ENCODE results near the gene CLRN3. TPM values are rescaled to one million over a fixed set of nuclear protein-coding genes. Genes with fewer than 3 reads are reported as not detected.

The CLRN3 gene
- total and polyA plus RNA-seq, 2 donors (not counting 1 experiment from before 2014, with no cell fraction given): not detected

DNA sequence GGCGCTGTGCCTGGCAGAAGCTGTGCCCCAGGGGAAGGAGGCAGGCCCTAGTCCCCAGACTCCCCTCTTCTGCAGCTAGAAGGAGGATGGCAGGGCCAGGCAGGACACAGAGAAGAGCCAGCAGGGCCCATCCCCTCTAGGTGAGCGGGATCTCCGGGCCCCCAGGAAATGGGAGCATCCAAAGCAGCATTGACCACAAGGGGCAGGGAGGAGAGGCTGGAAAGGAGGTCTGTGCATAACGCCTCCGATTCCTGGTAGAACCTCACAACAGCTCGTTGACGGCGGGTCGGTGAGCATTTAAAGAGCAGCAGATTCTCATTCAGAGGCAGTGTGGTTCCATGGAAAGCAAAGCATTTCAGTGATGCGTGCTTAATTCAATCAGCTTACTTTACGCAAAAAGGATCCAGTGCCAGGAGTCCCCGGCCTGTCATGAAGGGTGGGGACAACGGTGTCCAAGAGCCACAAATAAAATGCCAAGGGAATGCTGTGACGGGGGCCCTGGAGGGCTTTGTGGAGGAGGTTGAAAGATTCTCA, 41.0 kb downstream of the CLRN3 start:
- no peak overlapping the region for H3K4me3 ChIP-seq (ENCODE audit: control extremely low read depth in 1 of 5, extremely low read depth in 1 of 5, insufficient read depth in 1 of 5, low read depth in 2 of 5, low read length in 4 of 5)
- H4K20me1 ChIP-seq (ENCODE audit: control insufficient read depth, insufficient read depth, low read length, poor library complexity, severe bottlenecking): no peaks in the 10 kb centered on the region
- DNase-seq: no peak
- H3K9me3 Mint-ChIP-seq (ENCODE audit: insufficient read depth): no peaks in the 10 kb centered on the region
- H3K4me1 ChIP-seq (ENCODE audit: control insufficient read depth in 2 of 2, insufficient read depth in 2 of 2, low read length in 2 of 2): peaks cover 32 to 40% of the 10 kb centered on the region in 2 donors
- ATAC-seq (ENCODE audit: low read depth): no peak
- POLR2A ChIA-PET: no interaction called here
- H3K27ac Mint-ChIP-seq: no peak overlapping the region
- no peak overlapping the region for H3K4me3 Mint-ChIP-seq
- TF ChIP-seq EZH2 (IDR thresholded peaks at IDR 0.05; ENCODE audit: borderline replicate concordance, insufficient read depth, low read depth, low read length, poor library complexity, severe bottlenecking): no peak
- TF ChIP-seq, protein P1, sequence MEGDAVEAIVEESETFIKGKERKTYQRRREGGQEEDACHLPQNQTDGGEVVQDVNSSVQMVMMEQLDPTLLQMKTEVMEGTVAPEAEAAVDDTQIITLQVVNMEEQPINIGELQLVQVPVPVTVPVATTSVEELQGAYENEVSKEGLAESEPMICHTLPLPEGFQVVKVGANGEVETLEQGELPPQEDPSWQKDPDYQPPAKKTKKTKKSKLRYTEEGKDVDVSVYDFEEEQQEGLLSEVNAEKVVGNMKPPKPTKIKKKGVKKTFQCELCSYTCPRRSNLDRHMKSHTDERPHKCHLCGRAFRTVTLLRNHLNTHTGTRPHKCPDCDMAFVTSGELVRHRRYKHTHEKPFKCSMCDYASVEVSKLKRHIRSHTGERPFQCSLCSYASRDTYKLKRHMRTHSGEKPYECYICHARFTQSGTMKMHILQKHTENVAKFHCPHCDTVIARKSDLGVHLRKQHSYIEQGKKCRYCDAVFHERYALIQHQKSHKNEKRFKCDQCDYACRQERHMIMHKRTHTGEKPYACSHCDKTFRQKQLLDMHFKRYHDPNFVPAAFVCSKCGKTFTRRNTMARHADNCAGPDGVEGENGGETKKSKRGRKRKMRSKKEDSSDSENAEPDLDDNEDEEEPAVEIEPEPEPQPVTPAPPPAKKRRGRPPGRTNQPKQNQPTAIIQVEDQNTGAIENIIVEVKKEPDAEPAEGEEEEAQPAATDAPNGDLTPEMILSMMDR (IDR thresholded peaks at IDR 0.05): no peak
- CTCF ChIA-PET: no interaction called here
- H2AFZ ChIP-seq (ENCODE audit: insufficient read depth, low read depth, low read length, poor library complexity, severe bottlenecking): no peak overlapping the region
- H3K9ac ChIP-seq (ENCODE audit: low read length): no peak overlapping the region
- H3K27ac ChIP-seq (ENCODE audit: low read length in 2 of 2): no peak overlapping the region
- H3K27me3 Mint-ChIP-seq: no peaks in the 10 kb centered on the region
- no peaks in the 10 kb centered on the region for H3K36me3 ChIP-seq (replicated peaks in 1 of 2; ENCODE audit: control extremely low read depth in 1 of 2, control insufficient read depth in 1 of 2, extremely low read depth in 1 of 2, insufficient read depth in 2 of 2, low read length in 1 of 2)
- H3K4me1 Mint-ChIP-seq: peaks cover 38% of the 10 kb centered on the region
- intact Hi-C loops (cut with micrococcal nuclease): loop anchor here (5.0 kb wide), 1 partner anchor 289 kb away; no protein-coding TSS in a partner anchor
- 96% methylated on average over 13 of the region's 14 CpGs for WGBS (ENCODE audit: insufficient coverage)
- no peak overlapping the region for H3K4me2 ChIP-seq (replicated peaks; ENCODE audit: low read depth, low read length, poor library complexity, severe bottlenecking)
- H3K79me2 ChIP-seq (ENCODE audit: control insufficient read depth, insufficient read depth, low read length): no peaks in the 10 kb centered on the region
- H3K9me3 ChIP-seq (ENCODE audit: control extremely low read depth in 1 of 3, control insufficient read depth in 2 of 3, insufficient read depth in 1 of 3, low read length in 2 of 3): peaks cover 0 to 17% (median 4%) of the 10 kb centered on the region in 3 donors
- no peaks in the 10 kb centered on the region for H3K27me3 ChIP-seq (replicated peaks in 1 of 4; ENCODE audit: control extremely low read depth in 1 of 4, control insufficient read depth in 3 of 4, insufficient read depth in 4 of 4, low read length in 3 of 4)

DNA sequence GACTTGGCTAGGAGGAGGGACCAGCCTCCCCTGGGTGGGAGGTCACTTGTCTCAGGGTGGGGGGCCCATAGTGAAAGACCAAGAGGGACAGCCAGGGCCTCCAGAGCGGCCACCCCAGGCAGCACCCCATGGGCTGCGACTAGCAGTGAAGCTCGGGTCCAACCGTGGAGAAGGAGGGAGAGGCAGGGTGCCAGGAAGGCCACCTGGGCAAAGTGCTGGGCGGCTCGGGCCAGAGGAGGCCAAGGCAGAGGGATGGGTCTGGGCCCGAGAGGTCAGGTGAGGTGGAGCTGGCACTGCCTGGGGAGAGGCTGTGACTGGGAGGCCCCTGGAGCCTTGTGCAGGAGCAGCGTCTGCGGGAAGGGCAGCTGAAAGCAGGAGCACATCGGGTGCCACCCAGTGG, 41.8 kb downstream of the CLRN3 start:
- Histone ChIP-seq H3K79me2 (ENCODE audit: control insufficient read depth, insufficient read depth, low read length) (no peaks in the 10 kb centered on the region), H3K9me3 (ENCODE audit: control extremely low read depth in 1 of 3, control insufficient read depth in 2 of 3, insufficient read depth in 1 of 3, low read length in 2 of 3) (peaks cover 0 to 17% (median 4%) of the 10 kb centered on the region in 3 donors), H3K27me3 (replicated peaks in 1 of 4; ENCODE audit: control extremely low read depth in 1 of 4, control insufficient read depth in 3 of 4, insufficient read depth in 4 of 4, low read length in 3 of 4) (no peaks in the 10 kb centered on the region), H3K27ac (ENCODE audit: low read length in 2 of 2) (no peak overlapping the region), H3K4me2 (replicated peaks; ENCODE audit: low read depth, low read length, poor library complexity, severe bottlenecking) (no peak overlapping the region), H3K4me3 (ENCODE audit: control extremely low read depth in 1 of 5, extremely low read depth in 1 of 5, insufficient read depth in 1 of 5, low read depth in 2 of 5, low read length in 4 of 5) (no peak overlapping the region), H2AFZ (ENCODE audit: insufficient read depth, low read depth, low read length, poor library complexity, severe bottlenecking) (no peak overlapping the region), H3K36me3 (replicated peaks in 1 of 2; ENCODE audit: control extremely low read depth in 1 of 2, control insufficient read depth in 1 of 2, extremely low read depth in 1 of 2, insufficient read depth in 2 of 2, low read length in 1 of 2) (no peaks in the 10 kb centered on the region), H4K20me1 (ENCODE audit: control insufficient read depth, insufficient read depth, low read length, poor library complexity, severe bottlenecking) (no peaks in the 10 kb centered on the region), H3K4me1 (ENCODE audit: control insufficient read depth in 2 of 2, insufficient read depth in 2 of 2, low read length in 2 of 2) (peaks cover 32 to 40% of the 10 kb centered on the region in 2 donors), H3K9ac (ENCODE audit: low read length) (no peak overlapping the region)
- intact Hi-C loops (cut with micrococcal nuclease): loop anchor here (5.0 kb wide), 1 partner anchor 289 kb away; no protein-coding TSS in a partner anchor
- peaks cover 36% of the 10 kb centered on the region for H3K4me1 Mint-ChIP-seq
- 81% methylated on average over 10 of the region's 10 CpGs for WGBS (ENCODE audit: insufficient coverage)
- no peaks in the 10 kb centered on the region for H3K27me3 Mint-ChIP-seq
- ChIA-PET POLR2A (no interaction called here), CTCF (no interaction called here)
- no peak overlapping the region for H3K4me3 Mint-ChIP-seq
- ATAC-seq (ENCODE audit: low read depth) (no peak), DNase-seq (no peak)
- TF ChIP-seq, protein P1 (IDR thresholded peaks at IDR 0.05): no peak
- TF ChIP-seq EZH2 (IDR thresholded peaks at IDR 0.05; ENCODE audit: borderline replicate concordance, insufficient read depth, low read depth, low read length, poor library complexity, severe bottlenecking): no peak
- peak overlapping the region; percentile 37 for H3K27ac Mint-ChIP-seq
- no peaks in the 10 kb centered on the region for H3K9me3 Mint-ChIP-seq (ENCODE audit: insufficient read depth)

Measured in B cell (primary cell).